Stimulated activated CD4-positive, alpha-beta T cell treated with anti-CD3 and anti-CD28 coated beads, Interleukin-2, amount 100 ng/mL, for 24 hours (primary cell): ENCODE data around the gene TMBIM6.

ENCODE experiments used
- DNase-seq, 2 donors: peaks; one replicate each; pipeline ENCODE4 v3.0.0-alpha.2; 2020

TMBIM6 gene

DNA sequence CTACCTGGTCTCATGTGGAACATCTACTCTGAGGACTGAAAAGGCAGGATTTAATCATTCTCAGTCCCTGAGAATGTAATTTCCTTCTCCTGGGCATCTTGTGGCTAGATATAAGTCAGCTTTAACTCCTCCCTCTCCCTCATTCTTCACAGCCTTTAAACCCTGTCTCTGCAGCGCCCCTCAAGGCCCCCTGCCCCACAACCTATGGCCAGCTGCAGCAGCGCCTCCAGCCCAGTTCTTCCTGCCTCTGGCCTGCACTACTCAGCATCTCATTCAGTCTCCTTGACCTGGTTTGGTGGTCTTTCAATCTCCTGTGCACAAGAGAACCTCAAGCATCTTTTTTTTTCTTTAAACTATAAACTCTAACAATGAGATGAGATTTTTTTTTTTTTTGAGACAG lies 57.6 kb downstream of the TMBIM6 start:
- DNase-seq = no peak

DNA sequence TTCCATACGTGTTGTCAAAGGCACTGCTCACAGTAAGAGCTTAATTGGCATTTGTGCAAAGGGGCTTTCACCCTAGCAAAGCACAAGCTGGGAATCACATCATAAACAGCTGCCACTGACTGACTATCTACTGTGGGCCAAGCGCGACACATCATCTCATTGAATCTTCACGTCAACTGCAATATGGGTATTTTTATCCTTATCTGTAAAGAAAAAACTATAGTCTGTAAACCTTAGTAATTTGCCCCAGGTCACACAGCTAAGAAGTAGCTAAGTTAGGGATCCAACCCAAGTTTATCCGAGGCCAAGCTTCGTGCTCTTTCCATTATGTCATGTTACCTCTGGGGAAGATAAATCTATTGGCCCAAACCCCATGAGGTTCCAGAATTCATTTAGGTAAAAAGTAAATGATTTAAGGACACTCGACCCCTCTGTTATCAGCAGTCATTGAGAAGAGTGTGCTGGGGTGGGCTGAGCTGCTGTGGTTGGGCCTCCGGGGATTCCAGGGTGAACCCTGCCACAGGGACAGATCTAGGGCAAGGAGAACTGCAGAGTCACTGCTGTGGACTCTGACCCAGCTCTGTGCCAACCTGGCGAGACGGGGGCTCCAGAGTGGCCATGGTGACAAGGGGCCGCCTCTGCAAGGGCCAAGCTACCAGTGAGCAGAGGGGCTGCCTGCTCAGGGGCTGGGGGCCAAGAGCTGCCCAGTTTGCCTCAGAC lies 59.2 kb downstream of the TMBIM6 start:
- no peak for DNase-seq

- no peak for DNase-seq
Observed at GRCh38 chr12:49801141-49802063, 60.0 kb downstream of the TMBIM6 start.

DNA sequence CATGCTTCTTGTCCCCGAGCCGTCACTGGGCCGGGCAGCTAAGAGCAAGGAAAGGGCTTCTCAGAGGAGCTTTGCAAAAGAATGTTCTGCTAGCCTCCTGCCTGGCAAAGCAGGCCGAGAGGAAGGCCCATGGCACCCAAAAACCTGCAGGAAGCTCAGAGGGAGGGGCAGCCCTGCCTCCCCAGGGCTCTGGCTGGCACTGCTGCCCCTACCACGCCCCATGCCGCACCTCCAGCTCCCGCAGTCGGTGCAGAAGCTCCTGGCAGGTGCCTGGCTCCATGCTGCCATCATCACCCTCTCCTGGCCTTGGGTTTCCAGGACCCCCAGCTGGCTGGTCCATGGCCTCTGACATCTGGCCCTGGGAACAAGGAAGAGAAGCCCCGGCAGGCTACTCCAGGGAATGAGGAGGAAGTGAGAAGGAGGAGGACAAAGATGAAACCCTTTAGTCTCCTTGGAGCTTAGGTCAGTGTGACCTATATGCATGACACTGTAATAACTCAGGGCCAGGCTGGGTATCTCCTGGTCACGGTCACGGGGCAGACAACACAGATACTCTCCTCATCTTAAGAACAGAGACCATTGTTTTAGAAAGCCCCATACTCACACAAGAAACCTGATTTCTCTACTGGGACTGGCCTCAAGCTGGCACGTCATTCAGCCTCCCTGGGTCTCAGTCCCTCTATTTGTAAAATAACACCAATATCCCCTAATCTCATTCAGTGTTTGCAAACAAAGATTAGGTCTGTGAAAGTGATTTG lies 62.5 kb downstream of the TMBIM6 start:
- no peak for DNase-seq

DNA sequence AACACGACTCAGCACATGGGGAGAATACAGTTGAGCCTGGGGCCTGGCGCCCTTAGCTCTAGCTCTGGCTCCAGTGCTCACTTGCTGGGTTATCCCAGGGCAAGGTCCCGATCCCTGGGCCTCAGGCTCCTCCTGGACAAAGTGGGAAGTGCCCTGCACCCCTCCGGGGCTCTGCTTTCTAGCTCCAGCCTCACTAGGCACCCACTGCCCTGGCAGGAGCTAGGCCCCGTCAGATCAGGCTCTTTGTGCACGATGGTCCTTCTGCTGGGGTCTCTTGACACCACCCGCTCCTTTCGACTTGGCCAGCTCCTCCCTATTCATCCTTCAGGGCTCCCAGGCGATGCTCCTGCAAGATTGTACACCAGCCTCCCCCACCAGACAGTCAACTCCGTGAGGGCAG lies 63.5 kb downstream of the TMBIM6 start:
- DNase-seq = no peak

DNA sequence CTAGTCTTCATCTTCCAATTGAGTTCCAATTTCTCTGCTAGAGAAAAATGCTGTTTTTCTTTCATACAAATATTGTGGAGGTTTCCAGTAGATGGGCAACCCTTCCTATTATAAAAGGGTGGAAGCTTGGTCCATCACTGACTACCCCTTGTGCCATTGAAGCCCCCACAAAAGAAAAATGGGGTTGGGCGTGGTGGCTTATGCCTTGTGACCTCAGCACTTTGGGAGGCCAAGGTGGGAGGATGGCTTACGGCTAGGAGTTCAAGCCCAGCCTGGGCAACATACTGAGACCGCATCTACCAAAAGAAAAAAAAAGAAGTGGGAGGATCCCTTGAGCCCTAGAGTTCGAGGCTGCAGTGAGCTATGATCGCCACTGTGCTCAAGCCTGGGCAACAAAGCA lies 64.1 kb downstream of the TMBIM6 start:
- DNase-seq = no peak

- no peak for DNase-seq
Observed at GRCh38 chr12:49806321-49806813, 65.0 kb downstream of the TMBIM6 start.

- DNase-seq = no peak
Observed at GRCh38 chr12:49806877-49807276, 65.5 kb downstream of the TMBIM6 start.

DNA sequence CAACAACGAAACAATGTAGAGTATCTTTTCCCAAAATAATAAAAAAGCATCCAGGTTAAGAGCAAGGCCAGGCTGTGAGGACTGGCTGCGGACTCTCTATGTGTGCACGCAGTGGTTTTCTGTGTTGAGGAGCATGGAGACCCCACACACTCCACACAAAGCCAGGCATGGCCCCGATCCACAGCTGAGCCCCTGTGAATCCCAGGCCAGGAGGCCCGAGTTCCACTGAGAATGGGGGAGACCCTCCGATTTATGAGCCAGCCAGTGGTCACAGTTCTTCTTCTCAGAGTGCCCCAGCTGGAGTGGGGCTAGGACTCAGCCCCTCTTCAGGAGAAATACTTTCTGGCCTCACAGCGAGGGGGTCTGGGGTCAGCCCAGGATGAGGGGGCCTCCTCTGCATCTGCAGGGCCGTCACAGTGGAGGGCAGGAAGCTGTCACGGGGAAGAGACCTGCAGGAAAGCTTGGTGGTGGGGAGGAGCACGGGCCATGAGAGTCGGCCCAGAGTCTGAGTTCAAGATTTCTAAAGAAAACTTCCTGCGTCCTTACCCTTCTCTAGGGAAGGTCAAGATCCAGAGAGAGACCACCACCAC lies 66.7 kb downstream of the TMBIM6 start:
- no peak for DNase-seq

GRCh38 chr12:49808686-49809380 lies 67.5 kb downstream of the TMBIM6 start:
- DNase-seq = no peak

- DNase-seq = no peak
Observed at GRCh38 chr12:49809381-49809905, 68.1 kb downstream of the TMBIM6 start.

DNA sequence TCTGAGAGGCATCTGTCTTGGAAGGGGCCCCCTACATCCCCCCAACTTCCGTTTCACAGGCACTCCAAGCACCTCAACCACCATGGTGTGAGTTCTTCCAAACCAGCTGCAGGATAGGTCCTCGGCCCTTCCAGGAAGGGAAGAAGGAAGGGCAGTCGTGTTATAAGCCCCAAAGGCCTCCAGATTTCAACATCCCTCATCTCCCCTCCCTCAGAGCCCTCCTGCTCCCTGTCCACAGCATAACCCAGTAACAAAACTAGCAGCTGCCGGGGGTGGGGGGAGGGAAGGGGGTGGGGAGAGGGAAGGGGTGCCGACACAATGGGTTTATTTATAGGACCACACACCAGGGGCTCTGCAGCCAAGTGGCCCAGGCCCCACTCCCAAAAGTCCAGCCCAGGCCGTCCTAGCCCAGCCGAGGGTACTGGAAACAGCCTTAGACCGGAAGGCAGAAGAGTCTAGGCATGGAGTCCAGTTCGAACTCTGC lies 68.6 kb downstream of the TMBIM6 start:
- DNase-seq = no peak

DNA sequence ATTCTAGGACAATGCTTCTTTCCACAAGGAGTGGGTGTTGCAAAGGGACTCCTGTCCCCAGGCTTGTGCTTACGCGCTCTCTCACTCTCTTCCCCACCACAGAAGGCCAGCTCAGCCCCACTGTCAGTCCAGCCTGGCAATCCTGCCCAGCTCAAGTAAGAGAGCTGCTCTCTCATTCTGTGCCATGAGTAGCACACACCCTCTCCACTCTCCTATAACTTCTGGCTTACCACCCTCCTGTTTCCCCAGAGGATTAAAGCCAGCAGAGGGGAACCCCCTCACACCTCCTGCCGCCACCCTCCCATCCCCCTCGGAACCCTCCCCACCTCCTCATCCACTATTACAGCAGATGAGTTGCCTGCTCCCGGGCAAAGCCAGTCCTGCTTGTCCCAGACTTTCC lies 69.8 kb downstream of the TMBIM6 start:
- DNase-seq = no peak

GRCh38 chr12:49811961-49812401 lies 70.6 kb downstream of the TMBIM6 start:
- no peak for DNase-seq

GRCh38 chr12:49813131-49813530 lies 71.8 kb downstream of the TMBIM6 start:
- no peak for DNase-seq
